GM18520 (cell line): Measurements from ENCODE around the gene NLGN1.

Source experiments
- ATAC-seq: cut with Tn5 transposase; IDR thresholded peaks from one replicate; pipeline ENCODE4 v1.9.1; 2021; ENCODE audit not compliant: unreplicated experiment

NLGN1 gene

DNA sequence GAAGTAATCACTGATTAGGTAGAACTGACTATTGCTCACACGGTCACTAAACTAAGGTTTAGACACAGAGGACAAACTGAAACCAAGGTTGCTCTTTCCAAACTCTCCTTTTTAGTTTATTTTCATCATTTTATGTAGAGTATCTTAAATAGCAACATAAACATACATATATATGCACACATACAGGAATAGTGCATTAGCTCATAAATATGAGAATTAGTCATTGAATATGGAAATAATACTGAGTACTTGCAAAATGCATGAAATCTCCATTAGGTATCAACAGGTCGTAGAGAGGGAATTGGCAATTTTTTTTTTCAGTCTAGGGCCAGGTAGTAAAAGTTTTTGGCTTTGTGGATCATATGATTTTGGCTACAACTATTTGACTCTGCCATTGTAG is 557.1 kb downstream of the NLGN1 start:
- ATAC-seq: no peak

DNA sequence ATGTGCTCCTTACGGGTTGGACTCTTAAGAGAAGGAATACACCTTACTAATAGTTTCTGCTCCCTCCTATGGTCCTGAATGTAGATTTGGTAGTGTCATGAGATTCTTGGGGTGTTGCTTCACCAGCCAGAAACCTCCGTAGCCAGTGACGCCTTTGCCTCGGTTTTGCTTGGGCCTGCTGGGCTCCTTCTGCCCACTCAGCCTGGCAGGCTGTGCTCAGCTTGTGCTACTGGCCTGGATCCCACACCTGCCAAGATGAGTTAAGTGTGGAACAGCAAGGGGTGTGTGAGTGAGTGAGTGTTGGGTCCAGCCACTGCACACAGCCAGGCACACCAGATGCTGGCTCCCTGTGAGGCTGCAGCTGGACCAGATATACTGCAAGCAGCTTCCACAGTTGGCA is 560.1 kb downstream of the NLGN1 start:
- ATAC-seq: no peak

DNA sequence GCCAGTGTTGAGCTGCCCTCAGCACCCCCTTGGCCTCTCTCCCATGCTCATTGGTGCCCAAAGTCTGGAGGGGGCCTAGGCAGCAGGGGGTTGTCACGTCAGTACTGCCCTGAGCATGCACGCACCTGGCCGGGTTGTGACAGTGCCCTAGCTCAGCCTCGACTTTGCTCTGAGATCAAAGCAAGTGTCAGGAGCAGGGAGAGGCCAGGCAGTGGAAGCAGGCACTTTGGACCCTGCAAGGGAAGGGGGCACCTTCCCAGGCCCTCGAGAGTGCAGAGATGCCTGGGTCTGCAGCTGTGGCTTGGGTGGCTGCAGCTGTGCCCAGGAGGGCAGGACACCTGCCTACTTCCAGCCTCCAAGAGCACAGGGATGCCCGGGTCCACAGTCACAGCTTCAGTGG is 561.3 kb downstream of the NLGN1 start:
- no peak for ATAC-seq

DNA sequence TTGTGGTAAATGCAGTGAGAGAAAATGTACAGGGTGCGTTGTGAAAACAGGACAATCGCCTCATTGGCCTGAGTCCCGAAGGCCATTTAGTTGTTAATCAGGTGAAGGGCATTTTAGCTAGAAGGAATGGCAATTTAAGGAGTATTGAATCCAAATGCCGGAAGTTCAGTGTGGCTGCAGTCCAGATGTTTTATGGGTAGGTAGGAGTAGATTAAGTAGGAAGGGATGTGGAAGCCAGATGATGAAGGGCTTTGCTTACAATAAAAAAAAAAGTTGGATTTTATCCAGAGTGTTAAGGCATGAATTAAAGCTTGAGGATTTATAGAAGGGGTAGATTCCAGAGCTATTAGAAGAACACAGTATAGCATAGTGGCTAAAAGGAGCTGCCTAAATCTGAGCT is 572.7 kb downstream of the NLGN1 start:
- no peak for ATAC-seq

DNA sequence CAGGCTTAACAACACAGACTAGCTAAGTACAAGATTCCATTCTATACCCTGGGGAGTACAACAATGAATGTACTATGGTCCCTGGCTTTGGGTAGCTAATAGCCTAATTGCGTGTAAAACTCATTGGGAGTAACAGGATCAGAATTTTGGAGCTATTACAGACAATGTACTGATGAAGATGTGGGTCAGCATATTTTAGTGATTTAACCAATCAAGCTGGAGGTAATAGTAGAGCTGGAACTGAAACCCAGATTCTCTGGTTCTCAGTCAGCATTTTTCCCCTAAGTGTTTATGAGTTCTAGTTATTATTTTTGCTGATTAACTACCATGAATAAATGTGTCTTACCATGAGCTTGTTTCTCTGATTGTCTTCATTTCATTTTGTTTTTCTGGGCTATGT is 578.7 kb downstream of the NLGN1 start:
- no peak for ATAC-seq

DNA sequence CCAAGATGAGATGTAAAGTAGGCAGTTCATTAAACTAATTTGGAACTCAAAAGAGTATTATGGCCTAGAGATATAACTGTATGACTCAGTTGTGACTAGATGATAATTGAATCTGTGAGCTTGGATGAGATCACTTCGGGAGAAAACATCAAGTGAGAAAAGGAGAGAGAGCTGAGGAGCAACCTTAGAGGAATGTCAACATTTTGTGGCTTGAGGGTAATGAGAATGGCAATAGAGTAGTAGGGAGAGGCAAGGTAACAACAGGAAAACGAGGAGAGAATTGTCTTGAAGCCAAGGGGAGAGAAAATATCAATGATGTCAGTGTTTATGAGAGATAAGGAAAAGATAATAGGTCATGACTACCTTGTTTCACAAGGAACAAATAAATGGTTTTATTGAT is 580.2 kb downstream of the NLGN1 start:
- ATAC-seq: no peak

DNA sequence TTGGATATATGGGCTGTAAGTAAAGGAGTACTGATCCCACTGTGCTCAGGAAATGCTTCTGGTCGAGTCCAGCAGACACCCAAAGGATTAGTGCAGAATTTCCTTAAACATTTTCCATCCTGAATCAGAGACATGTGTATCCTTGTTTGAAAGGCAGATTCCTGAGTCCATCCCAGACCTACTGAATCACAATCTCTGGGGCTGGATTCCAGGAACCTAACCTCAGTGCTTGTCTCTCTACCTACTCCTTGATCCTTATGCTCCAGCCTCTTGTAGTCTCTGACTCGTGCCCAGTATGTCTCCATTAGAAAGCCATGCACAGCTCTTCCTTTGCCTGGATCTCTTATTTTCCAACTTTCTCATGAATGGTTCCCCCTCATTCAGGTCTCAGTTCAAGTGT is 585.8 kb downstream of the NLGN1 start:
- ATAC-seq: no peak

DNA sequence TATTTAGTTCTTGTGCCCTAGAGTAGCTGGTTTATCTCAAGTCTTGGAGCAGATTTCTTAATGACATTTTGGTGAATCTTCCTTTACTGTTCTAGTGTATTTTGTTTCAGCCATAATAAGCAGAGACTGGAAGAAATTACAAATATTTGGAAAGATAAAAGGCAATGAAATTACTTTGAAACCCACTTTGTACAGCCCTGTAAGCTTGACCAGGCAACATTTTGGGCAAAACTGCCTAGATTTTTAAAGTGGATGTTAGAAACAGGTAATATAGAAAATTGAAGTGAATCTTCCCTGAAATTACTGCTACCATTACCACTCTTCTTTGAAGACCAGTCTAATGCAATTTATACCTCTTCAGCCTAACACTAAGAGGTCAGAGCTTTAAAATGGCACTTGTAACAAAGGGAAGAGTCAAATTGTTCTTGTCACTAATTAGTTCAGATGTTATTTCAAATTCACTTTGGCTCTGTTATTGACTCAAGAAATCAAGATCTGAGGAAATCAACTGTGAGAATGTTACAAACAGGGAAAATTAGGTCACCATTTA is 589.4 kb downstream of the NLGN1 start:
- ATAC-seq: no peak

DNA sequence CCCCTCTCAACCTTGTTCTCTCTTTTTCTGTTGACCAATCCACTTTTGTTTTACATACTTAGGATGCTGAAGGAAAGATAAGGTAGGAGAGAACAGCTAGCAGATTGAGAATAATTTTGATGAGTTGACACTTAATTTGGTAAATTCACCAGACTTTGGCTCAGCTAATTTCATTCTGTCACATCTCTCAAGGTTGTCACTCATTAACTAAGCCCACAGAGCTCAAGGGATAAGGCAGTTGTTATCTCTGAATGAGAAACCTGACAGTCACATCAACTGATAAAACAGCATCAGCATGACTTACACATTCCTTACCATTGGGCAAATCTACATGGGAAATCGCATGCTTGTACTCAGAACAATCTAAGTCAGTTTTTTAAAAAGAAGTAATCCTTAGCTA is 591.4 kb downstream of the NLGN1 start:
- no peak for ATAC-seq

DNA sequence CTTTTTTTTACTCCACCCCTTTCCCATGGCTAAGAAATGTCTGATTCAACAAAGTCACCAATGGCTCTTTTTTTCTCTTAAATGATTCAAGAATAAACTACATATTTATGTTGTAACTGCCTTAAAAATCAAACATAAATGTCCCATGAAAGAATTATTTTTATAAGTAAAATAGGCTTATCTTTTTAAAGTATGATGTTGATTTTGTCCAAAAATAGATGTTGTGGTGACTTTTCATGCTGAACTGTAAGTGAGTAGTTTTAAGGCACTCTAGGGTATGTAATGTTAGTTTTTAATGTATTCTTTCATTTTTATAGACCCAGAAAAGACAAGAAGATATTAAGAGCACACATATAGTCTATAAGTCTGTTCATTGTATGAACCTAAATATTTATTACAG is 594.9 kb downstream of the NLGN1 start:
- no peak for ATAC-seq

DNA sequence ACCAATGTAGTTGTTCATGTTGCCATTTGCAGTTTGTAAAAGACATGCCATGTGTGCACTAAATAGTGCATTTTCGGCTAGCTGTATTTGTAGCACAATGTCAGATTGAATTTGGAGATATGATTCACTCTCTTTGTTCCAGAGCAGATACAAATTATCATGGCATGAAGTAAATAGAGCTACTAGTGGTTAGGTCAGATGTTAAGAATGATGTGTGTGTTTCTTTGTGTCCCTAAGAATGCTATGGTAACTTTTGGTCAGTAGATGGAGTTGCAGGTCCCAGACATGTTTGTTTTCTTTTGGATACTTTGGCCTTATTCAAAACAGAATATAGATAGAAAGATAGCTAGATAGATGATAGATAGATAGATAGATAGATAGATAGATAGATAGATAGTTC is 595.8 kb downstream of the NLGN1 start:
- no peak for ATAC-seq

DNA sequence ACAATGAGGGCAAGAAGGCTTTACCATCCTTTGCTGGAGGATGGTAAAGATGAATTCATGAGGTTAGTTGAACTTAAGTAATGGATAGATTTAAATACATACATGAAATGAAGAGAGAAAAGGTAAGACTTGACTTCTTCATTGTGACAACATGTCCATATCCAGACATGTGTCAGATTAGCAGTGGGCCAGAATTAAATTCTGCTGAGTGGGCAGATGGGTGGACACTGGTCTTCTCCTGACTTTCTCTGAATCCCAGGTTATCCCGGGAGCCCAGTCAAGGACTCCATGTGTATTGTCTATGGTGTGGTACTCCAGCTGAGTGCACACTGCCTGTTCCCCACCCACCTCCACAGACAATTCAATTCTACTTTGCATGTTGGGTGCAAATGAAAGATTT is 603.1 kb downstream of the NLGN1 start:
- ATAC-seq: no peak

DNA sequence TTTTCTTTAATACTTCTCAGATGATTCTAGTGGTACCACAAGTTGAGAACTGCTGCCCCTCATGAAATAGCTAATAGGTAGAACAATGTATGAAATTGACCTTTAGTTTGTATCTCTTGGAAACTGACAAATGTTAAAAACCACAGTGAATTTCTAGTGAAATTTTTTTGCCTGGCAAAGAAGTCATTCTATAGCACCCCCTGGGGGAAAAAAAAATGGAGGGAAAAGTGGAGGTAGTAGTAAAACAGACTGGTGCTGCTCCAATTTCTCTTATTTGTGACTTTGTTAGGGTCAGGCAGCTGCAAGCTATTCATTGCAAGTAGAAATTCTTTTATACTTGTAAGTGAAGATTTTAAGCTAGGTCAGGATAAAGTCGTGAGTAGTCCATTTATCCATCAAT is 605.0 kb downstream of the NLGN1 start:
- no peak for ATAC-seq

DNA sequence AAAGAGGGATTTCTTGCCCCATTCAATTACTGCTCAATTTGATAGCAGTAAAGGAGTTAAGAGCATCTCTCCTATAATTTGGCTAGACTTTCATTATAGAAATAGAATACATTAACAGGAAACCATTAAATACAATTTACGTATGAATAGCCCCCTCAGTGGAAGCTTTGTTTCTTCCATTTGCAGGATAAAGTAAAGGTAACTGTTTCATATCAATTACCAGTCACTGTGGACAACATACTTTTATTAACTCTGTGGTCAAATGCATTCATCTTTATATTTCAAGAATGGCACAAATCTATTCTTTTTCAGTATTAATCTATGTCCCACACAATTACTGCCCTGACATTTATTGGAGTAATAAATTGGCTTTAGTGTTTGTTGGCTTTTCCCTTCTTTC is 613.4 kb downstream of the NLGN1 start:
- no peak for ATAC-seq

DNA sequence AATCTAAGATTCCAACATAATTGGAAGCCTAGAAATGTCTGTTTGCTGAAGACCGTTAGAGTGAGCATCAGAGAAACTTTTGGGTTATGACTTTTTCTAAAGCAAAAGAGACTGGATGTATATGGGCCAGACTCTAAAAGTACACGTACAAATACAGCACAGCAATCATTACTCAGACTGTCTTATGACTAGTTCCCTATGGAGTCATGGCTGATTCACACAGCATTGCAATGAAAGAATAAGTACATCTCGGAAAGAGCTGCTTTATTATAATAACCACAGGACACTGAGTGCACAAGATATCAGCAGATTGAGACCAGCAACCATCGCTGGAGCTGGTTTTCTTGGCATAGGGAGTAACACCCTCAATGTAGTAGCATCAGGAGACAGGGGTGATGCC is 618.6 kb downstream of the NLGN1 start:
- no peak for ATAC-seq

DNA sequence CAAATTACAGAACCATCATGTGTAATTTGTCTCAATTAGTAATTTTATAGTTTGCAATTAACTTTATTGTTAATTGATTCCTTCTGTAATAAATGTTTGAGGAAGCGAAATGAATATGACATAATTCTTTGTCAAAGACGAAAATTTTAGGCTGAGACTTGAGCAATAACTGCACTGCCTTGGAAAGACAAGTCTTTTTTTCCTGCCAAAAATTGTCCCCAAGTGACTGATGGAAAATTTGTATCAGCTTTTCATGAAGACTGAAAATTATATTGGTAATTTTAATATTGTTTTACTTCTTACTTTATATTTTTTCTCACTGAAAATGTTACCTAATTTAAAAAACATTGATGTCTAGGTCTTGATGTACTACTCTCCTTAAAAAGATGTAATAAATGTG is 622.6 kb downstream of the NLGN1 start:
- ATAC-seq: no peak

DNA sequence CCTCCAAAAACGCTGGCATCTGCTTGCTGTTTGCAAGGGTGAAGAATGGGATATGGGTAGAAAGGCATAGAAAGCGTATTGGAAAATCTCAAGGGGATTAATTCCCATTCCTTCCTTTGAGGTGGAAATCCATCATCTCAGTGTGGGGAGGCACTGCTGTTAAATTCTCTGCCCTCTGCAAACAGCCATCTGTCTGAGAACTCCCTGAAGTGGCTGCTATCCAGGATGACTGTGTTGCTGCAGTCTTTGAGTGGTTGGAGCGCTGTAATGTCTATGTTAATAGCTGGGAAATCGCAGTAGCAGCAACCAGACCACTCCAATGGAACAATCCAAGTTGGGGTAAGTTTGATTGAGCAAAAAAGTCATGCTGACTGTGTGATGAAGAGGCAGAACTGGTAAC is 625.9 kb downstream of the NLGN1 start:
- no peak for ATAC-seq

DNA sequence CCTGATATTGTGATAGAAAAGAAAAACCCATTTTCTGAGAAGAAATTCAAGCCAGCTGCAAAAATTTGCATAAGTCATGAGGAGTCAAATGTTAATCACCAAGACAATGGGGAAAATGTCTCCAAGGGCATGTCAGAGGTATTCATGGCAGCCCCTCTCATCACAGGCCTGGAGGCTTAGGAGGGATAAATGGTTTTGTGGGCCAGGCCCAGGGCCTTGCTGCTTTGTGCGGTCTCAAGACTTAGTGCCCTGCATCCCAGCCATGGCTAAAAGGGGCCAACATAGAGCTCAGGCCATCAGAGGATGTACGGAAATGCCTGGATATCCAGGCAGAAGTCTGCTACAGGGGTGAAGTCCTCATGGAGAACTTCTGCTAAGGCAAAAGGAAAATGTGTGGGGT is 631.1 kb downstream of the NLGN1 start:
- no peak for ATAC-seq

DNA sequence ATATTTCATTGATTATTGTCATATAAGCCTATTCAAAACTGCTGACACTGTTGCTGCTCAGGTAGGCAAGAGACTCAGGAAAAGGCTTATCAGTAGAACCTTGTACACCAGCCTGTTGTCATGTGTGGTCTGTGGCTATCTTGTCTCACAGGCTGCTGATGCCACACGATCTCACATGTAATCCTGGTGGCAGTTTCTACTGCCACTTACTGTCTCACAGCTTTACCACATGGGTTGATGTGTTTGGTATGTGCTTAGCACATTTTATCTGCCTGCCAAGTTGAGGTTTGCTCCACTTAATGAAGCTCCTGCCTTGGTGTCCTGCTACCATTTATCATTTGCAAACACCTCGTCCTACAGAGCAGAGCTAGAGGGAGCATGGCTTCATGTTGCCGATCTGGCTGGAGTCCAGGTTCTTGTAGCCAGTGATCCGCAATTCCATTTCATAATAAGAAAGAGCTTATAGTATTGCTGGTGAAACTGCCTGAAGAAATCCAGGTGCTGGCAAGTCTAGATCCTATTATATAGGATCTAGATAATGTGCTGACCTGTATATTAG is 637.9 kb downstream of the NLGN1 start:
- ATAC-seq: no peak

DNA sequence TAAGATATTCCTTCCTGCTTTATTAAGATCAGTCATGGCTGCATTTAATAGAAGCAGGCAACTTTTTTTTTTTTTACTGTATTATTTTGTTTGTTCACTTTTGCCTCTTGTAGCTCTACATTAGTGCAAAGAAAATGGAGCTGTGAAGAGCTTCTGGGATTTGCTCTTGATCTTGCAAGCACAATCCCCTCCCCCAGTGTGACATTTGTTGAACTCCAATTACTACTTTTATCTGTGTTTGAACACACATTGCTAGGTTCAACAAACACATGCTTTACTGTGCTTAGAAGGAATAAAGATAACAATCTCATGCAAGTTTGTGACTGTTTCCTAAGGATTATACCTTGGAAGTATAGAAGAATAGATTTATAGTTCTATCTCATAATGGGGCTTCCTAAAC is 648.8 kb downstream of the NLGN1 start:
- no peak for ATAC-seq

DNA sequence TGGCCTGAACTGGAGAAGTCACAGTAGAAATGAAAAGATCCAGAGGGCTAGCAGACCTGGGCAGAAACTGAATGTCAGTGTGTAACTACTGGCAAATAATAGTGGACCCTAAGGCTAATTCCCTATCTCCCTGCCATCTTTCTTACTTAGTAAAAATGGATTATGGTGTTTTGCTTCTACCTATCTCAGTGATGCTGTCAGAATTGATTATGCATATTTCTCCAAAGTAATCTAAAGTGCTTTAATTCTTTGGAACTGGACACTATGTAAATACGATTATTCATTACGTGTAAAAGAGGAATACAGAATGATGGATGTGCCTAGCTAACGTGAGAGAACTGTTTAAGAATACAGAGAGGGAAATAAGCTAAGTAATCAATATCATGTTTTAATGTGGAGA is 651.9 kb downstream of the NLGN1 start:
- ATAC-seq: no peak

DNA sequence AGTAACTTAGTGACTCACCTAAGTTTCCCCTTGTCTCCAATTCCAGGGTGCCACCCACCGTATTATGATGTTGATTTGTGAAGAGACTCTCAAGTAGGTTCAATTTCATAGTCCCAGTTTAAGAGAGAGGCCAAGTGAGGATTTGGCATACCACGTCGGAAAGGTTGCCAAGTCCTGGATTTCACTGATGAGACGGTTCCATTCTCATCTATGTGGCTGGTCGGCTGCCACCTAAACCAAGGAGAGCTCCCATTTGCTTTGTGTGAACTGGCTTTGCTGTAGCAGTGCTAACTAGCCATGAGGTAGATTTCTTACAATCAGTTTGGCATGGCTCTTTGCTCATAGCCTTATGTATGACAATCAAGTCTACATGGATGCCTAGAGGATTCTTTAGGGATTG is 653.6 kb downstream of the NLGN1 start:
- ATAC-seq: no peak

DNA sequence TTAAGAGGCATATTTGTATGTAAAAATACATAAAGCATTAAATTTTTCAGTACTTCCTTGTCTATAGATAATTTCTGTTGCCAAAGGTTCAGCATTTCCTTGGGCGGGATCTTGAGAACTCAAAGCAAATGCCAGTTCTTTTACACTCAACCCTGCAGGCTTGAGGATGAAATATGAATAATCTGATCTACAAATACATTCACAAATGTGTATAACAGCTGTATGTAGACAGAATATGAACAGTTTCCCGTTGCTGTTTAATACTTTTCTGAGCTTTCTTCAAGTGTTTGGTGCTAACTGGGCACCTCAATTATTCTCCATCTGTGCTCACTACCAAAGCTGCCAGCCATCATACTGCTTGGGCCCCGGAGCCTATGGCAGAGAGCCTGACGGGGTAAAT is 661.3 kb downstream of the NLGN1 start:
- ATAC-seq: no peak

DNA sequence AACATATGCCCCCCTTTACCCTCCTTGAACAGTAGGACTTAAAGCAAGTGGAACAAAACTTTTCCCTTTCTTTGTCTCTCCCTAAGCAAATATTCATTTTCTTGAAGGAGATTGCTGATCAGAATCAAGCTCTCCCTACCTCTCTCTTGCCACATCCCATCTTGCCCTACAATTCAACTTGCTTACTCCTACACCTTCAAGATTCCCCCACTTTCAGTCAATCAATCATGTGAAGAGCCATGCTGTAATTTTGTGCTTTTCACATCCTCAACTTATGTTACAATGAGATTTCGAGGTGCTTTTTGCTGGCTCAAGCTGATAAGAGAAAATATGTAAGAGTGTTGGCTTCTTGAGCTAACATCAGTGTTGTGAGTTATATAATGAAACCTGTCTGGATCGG is 662.9 kb downstream of the NLGN1 start:
- ATAC-seq: no peak
